HepG2 (cell line): Measurements from ENCODE around the gene EPX. TPM values are rescaled to one million over a fixed set of nuclear protein-coding genes. Genes with fewer than 3 reads are reported as not detected.
A peak's percentile ranks its signal among the peaks of the same experiment; 100 is the strongest.

ENCODE experiments used
- BORCS8-MEF2B ChIP-seq: sonication (generic); formaldehyde crosslinking; IDR thresholded peaks from 2 replicates; pipeline ENCODE4 v1.8.0; 2022; ENCODE audit warnings: mild to moderate bottlenecking, missing genetic modification reagents
- CBX2 ChIP-seq, 2 experiments: fragments of 200-600 bp in 1 of 2; sonication (generic); formaldehyde crosslinking in 1 of 2; IDR thresholded peaks; 2 replicates each; pipeline versions ENCODE4 v1.7.0 to v1.8.1; 2018 to 2022; ENCODE audit warnings: low read depth in 2 of 2, low read length in 1 of 2, mild to moderate bottlenecking in 1 of 2, missing genetic modification reagents in 1 of 2
- ELF4 ChIP-seq: sonication (generic); formaldehyde crosslinking; IDR thresholded peaks from 2 replicates; pipeline ENCODE4 v1.5.0; 2020; ENCODE audit warnings: missing genetic modification reagents, mild to moderate bottlenecking, moderate library complexity, borderline replicate concordance
- HES4 ChIP-seq: sonication (generic); formaldehyde crosslinking; IDR thresholded peaks from 2 replicates; pipeline ENCODE4 v1.9.0; 2021; ENCODE audit warnings: mild to moderate bottlenecking, missing genetic modification reagents, borderline replicate concordance
- IRX3 ChIP-seq: sonication (generic); formaldehyde crosslinking; IDR thresholded peaks from 2 replicates; pipeline ENCODE4 v1.8.1; 2023; ENCODE audit warnings: mild to moderate bottlenecking, low read depth, missing genetic modification reagents, borderline replicate concordance
- NFAT5 ChIP-seq: sonication (generic); formaldehyde crosslinking; IDR thresholded peaks from 2 replicates; pipeline ENCODE4 v1.4.0; 2020; ENCODE audit warnings: missing genetic modification reagents
- NFRKB ChIP-seq: fragments of 450-650 bp; IDR thresholded peaks from 2 replicates; pipeline ENCODE4 v1.6.1; 2017
- RARG ChIP-seq: sonication (generic); formaldehyde crosslinking; IDR thresholded peaks from 2 replicates; pipeline ENCODE4 v1.4.0; 2020; ENCODE audit warnings: low read depth, mild to moderate bottlenecking, missing genetic modification reagents
- SAFB2 ChIP-seq: sonication (generic); formaldehyde crosslinking; IDR thresholded peaks from 2 replicates; pipeline ENCODE4 v1.5.1; 2020; ENCODE audit warnings: missing genetic modification reagents, low read depth, mild to moderate bottlenecking, borderline replicate concordance
- SETDB1 ChIP-seq: sonication (generic); formaldehyde crosslinking; IDR thresholded peaks from 2 replicates; pipeline ENCODE4 v1.5.1; 2020; ENCODE audit warnings: missing genetic modification reagents, mild to moderate bottlenecking, borderline replicate concordance
- ZNF317 ChIP-seq: sonication (generic); formaldehyde crosslinking; IDR thresholded peaks from 2 replicates; pipeline ENCODE4 v1.5.0; 2020; ENCODE audit warnings: mild to moderate bottlenecking, missing genetic modification reagents
- ZNF430 ChIP-seq: sonication (generic); formaldehyde crosslinking; IDR thresholded peaks from 2 replicates; pipeline ENCODE4 v1.9.0; 2021; ENCODE audit warnings: mild to moderate bottlenecking, missing genetic modification reagents
- ZNF552 ChIP-seq: sonication (generic); formaldehyde crosslinking; IDR thresholded peaks from 2 replicates; pipeline ENCODE4 v1.9.0; 2022; ENCODE audit warnings: missing genetic modification reagents, mild to moderate bottlenecking, borderline replicate concordance
- ZNF782 ChIP-seq: sonication (generic); formaldehyde crosslinking; IDR thresholded peaks from 2 replicates; pipeline ENCODE4 v1.4.0; 2020; ENCODE audit warnings: missing genetic modification reagents, mild to moderate bottlenecking, borderline replicate concordance
- polyA plus RNA-seq, 8 experiments: library from polyadenylated mRNA; depleted of rRNA in 3 of 8; stranded (reverse) in 7 of 8; unstranded in 1 of 8; fragments of >200 nt; fragmentation: Illumina TruSeq in 4 of 8; extraction: Trizol in 4 of 8; gene quantifications; 2 replicates each; pipeline versions ENCODE4 v1.2.1 to v1.2.3, GENCODE V29; 2011 to 2016; ENCODE audit warnings: low read depth in 4 of 8, missing spikeins in 1 of 8, mixed read lengths in 1 of 8; ENCODE audit not compliant: insufficient read depth in 1 of 8
- total RNA-seq, 5 experiments: library from RNA; depleted of rRNA; stranded (reverse); fragments of >200 nt; fragmentation: Illumina TruSeq; extraction: Trizol; gene quantifications; 2 replicates each; pipeline ENCODE4 v1.2.3, GENCODE V29; 2016; ENCODE audit warnings: low read depth in 1 of 5
- TF ChIP-seq, protein P1 (sequence below): sonication (generic); formaldehyde crosslinking; IDR thresholded peaks from 2 replicates; pipeline ENCODE4 v1.8.1; 2023; ENCODE audit warnings: mild to moderate bottlenecking, missing genetic modification reagents
- TF ChIP-seq, protein P2 (sequence below): IDR thresholded peaks from 2 replicates; pipeline ENCODE4 v1.6.1; 2012; ENCODE audit warnings: low read depth, low read length, improper control_type of control experiment
- TF ChIP-seq, protein P3 (sequence below): sonication (generic); formaldehyde crosslinking; conservative IDR thresholded peaks from 2 replicates; pipeline ENCODE4 v1.4.0; 2020; ENCODE audit warnings: missing genetic modification reagents

EPX gene
- total and polyA plus RNA-seq, 2 of the 13 experiments (the other 11 are each of a cell fraction or from before 2014, with no cell fraction given) = not detected

DNA sequence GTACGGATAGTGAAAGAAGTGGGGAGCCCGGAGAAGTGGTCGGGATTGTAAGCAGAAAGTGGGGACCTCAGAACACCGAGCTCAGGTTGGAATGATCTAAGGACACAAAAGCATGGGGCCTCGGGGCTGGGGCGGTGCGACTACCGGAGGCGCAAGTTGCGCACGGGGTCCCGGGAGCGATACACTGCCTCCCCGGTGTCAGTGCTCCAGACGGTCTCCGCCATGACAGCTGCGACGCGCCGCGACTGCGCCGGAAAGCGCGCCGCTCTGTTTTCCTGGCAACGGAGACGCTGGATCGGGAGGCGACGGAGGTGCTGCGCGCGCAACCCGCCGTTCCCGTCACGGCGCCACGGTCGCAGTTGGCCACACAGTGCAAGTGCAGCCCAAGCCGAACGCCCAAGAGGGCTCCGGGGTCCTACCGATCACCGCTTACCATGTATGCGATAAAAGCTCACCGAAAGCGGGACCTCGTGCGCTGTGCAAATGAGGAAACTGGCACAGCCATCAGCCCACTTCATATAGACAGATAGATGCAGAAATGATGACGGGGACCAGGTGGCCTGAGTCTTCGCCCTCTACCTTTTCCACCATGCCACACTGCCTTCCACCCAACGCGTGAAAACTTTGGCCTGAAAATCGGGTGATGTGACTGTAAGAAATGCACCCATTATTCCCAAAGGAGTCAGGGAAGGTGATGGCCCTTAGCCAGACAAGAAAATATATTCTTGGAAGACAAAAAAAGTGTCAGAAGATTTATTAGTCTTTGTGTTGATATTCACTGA lies 26.7 kb downstream of the EPX start, which contains the start of gene MKS1 (continued):
- TF ChIP-seq ZNF552 (peak; percentile 78; the same call in 1 of the 2 replicates), ZNF430 (CRISPR knock-in tag) (peak; percentile 83; the same call in 1 of the 2 replicates), HES4 (CRISPR knock-in tag) (peak; percentile 45; the same call in 1 of the 2 replicates), CBX2 (IDR thresholded peaks at IDR 0.05; ENCODE audit: low read depth, low read length) (no peak), CBX2 (CRISPR knock-in tag; IDR thresholded peaks at IDR 0.05; ENCODE audit: low read depth) (peak; percentile 83; the same call in 1 of the 2 replicates), ZNF782 (CRISPR knock-in tag) (peak; percentile 82), IRX3 (CRISPR knock-in tag) (0 out of 2 replicates have a peak, but pooled peaks have one; percentile 39), NFAT5 (CRISPR knock-in tag) (peak; percentile 73; the same call in 1 of the 2 replicates), NFRKB (no peak), ZNF317 (CRISPR knock-in tag) (peak; percentile 79; the same call in 1 of the 2 replicates), RARG (no peak), BORCS8-MEF2B (CRISPR knock-in tag) (peak; percentile 90; the same call in 1 of the 2 replicates), SAFB2 (CRISPR knock-in tag) (peak; percentile 68; the same call in 1 of the 2 replicates), SETDB1 (CRISPR knock-in tag) (no peak; the same call in 1 of the 2 replicates), ELF4 (no peak)
- TF ChIP-seq, protein P1, sequence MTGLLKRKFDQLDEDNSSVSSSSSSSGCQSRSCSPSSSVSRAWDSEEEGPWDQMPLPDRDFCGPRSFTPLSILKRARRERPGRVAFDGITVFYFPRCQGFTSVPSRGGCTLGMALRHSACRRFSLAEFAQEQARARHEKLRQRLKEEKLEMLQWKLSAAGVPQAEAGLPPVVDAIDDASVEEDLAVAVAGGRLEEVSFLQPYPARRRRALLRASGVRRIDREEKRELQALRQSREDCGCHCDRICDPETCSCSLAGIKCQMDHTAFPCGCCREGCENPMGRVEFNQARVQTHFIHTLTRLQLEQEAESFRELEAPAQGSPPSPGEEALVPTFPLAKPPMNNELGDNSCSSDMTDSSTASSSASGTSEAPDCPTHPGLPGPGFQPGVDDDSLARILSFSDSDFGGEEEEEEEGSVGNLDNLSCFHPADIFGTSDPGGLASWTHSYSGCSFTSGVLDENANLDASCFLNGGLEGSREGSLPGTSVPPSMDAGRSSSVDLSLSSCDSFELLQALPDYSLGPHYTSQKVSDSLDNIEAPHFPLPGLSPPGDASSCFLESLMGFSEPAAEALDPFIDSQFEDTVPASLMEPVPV (CRISPR knock-in tag) = peak; percentile 57; the same call in 1 of the 2 replicates
- TF ChIP-seq, protein P2, sequence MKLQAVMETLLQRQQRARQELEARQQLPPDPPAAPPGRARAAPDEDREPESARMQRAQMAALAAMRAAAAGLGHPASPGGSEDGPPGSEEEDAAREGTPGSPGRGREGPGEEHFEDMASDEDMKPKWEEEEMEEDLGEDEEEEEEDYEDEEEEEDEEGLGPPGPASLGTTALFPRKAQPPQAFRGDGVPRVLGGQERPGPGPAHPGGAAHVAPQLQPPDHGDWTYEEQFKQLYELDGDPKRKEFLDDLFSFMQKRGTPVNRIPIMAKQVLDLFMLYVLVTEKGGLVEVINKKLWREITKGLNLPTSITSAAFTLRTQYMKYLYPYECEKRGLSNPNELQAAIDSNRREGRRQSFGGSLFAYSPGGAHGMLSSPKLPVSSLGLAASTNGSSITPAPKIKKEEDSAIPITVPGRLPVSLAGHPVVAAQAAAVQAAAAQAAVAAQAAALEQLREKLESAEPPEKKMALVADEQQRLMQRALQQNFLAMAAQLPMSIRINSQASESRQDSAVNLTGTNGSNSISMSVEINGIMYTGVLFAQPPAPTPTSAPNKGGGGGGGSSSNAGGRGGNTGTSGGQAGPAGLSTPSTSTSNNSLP = no peak
- TF ChIP-seq, protein P3, sequence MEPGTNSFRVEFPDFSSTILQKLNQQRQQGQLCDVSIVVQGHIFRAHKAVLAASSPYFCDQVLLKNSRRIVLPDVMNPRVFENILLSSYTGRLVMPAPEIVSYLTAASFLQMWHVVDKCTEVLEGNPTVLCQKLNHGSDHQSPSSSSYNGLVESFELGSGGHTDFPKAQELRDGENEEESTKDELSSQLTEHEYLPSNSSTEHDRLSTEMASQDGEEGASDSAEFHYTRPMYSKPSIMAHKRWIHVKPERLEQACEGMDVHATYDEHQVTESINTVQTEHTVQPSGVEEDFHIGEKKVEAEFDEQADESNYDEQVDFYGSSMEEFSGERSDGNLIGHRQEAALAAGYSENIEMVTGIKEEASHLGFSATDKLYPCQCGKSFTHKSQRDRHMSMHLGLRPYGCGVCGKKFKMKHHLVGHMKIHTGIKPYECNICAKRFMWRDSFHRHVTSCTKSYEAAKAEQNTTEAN (CRISPR knock-in tag) = peak; percentile 28; the same call in 1 of the 2 replicates
